HAP-1 (cell line): ENCODE measurements around the gene LAMC2.

Experiments used
- DNase-seq, 2 experiments: peaks; one replicate each; pipeline ENCODE4 v3.0.0-alpha.2; 2016 to 2020; ENCODE audit warnings: low spot score in 2 of 2
- H3K27me3 ChIP-seq: fragments of 250-450 bp; sonication (Bioruptor Pico); 2 replicates; pipeline ENCODE4 v1.5.1; 2020; ENCODE audit warnings: low read depth, mild to moderate bottlenecking, moderate library complexity
- H3K36me3 ChIP-seq: fragments of 250-450 bp; sonication (Bioruptor Pico); replicated peaks from 2 replicates; pipeline ENCODE4 v1.5.1; 2020; ENCODE audit warnings: mild to moderate bottlenecking
- H3K4me1 ChIP-seq: fragments of 250-450 bp; sonication (Bioruptor Pico); 2 replicates; pipeline ENCODE4 v1.5.1; 2020; ENCODE audit warnings: mild to moderate bottlenecking
- H3K4me3 ChIP-seq: fragments of 250-450 bp; sonication (Bioruptor Pico); 2 replicates; pipeline ENCODE4 v1.5.1; 2020; ENCODE audit warnings: mild to moderate bottlenecking, moderate library complexity
- H3K9me3 ChIP-seq: fragments of 250-450 bp; sonication (Bioruptor Pico); 2 replicates; pipeline ENCODE4 v1.5.1; 2020; ENCODE audit warnings: mild to moderate bottlenecking, moderate library complexity
- in situ Hi-C: fragments of 300-500 bp; cut with MboI; formaldehyde crosslinking; loops from 3 replicates; pipeline ENCODE4 v1.14.3; 2020; ENCODE audit warnings: low sequenced_read_pairs, inconsistent platforms, mixed read lengths

LAMC2 gene

GRCh38 chr1:183155939-183156338, 30.1 kb upstream of the LAMC2 start:
- no peaks in the 10 kb centered on the region for H3K27me3 ChIP-seq

GRCh38 chr1:183159960-183160359, 26.1 kb upstream of the LAMC2 start:
- H3K9me3 ChIP-seq, result no peaks in the 10 kb centered on the region
- no peak overlapping the region for H3K4me3 ChIP-seq
- no peaks in the 10 kb centered on the region for H3K4me1 ChIP-seq
- no peaks in the 10 kb centered on the region for H3K36me3 ChIP-seq
- H3K27me3 ChIP-seq, result no peaks in the 10 kb centered on the region
- DNase-seq, result no peak
- in situ Hi-C loops, result no loop called here

More at GRCh38 chr1:183155939-183156338, 30.1 kb upstream of the LAMC2 start:
- no peaks in the 10 kb centered on the region for H3K4me1 ChIP-seq
- in situ Hi-C loops, result no loop called here
- no peak for DNase-seq
- no peak overlapping the region for H3K4me3 ChIP-seq
- H3K36me3 ChIP-seq, result no peaks in the 10 kb centered on the region
- no peaks in the 10 kb centered on the region for H3K9me3 ChIP-seq

GRCh38 chr1:183161391-183161790, 24.7 kb upstream of the LAMC2 start:
- in situ Hi-C loops, result no loop called here
- H3K9me3 ChIP-seq, result no peaks in the 10 kb centered on the region
- no peak overlapping the region for H3K4me3 ChIP-seq
- no peak for DNase-seq
- H3K36me3 ChIP-seq, result no peaks in the 10 kb centered on the region
- no peaks in the 10 kb centered on the region for H3K4me1 ChIP-seq
- H3K27me3 ChIP-seq, result no peaks in the 10 kb centered on the region

DNA sequence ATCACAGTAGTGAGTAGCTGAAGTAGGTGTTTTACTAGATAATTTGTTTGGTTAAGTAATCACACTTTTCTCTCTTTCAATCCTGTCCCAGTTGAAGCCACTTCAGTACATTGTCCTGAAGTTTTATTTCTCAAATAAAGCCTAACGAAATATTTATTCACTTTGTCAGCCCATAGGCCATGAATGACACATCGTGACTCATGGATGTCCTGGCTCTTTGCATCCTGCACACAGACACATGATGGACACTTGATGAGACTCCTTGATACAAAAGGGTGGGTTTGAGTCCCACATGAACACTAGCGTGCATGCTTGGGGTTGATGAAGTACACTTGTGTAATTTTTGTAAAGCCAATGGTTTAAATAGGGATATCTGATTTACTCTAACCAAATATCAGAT, 22.7 kb upstream of the LAMC2 start:
- H3K27me3 ChIP-seq, result no peaks in the 10 kb centered on the region
- in situ Hi-C loops, result no loop called here
- no peak for DNase-seq

GRCh38 chr1:183164340-183164739, 21.7 kb upstream of the LAMC2 start:
- DNase-seq, result no peak
- H3K4me1 ChIP-seq, result no peaks in the 10 kb centered on the region

More for the DNA sequence above, 22.7 kb upstream of the LAMC2 start:
- no peaks in the 10 kb centered on the region for H3K36me3 ChIP-seq
- no peaks in the 10 kb centered on the region for H3K9me3 ChIP-seq
- no peaks in the 10 kb centered on the region for H3K4me1 ChIP-seq
- H3K4me3 ChIP-seq, result no peak overlapping the region

DNA sequence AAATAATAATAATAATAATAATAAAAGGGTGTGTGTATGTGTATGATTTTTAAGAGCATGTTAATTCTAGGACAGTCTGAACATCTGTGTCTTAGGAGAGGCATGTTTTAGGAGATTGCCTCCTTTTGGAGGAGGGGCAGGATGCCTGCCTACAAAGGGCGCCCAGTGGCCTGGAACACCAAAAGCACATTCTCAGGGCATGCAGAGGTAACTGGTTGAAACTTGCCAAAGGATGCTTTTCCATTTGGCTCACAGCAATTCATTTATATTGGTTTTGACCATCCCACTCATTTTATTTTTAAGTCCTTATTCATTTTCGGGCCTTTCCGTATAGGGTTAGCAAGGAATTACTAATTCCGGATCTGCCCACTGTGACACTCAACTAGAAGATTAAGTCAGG, 21.1 kb upstream of the LAMC2 start:
- H3K4me1 ChIP-seq, result no peaks in the 10 kb centered on the region
- in situ Hi-C loops, result no loop called here
- no peaks in the 10 kb centered on the region for H3K36me3 ChIP-seq
- no peaks in the 10 kb centered on the region for H3K27me3 ChIP-seq
- H3K4me3 ChIP-seq, result no peak overlapping the region
- no peak for DNase-seq
- no peaks in the 10 kb centered on the region for H3K9me3 ChIP-seq

More at GRCh38 chr1:183164340-183164739, 21.7 kb upstream of the LAMC2 start:
- Histone ChIP-seq H3K36me3 (no peaks in the 10 kb centered on the region), H3K4me3 (no peak overlapping the region), H3K27me3 (no peaks in the 10 kb centered on the region), H3K9me3 (no peaks in the 10 kb centered on the region)
- in situ Hi-C loops, result no loop called here

GRCh38 chr1:183165456-183165855, 20.6 kb upstream of the LAMC2 start:
- Histone ChIP-seq H3K36me3 (no peaks in the 10 kb centered on the region), H3K4me1 (no peaks in the 10 kb centered on the region), H3K4me3 (no peak overlapping the region), H3K27me3 (no peaks in the 10 kb centered on the region), H3K9me3 (peaks cover 2% of the 10 kb centered on the region; the same call in 1 of the 2 replicates)
- in situ Hi-C loops, result no loop called here
- DNase-seq, result no peak

GRCh38 chr1:183166454-183166853, 19.6 kb upstream of the LAMC2 start:
- no peak for DNase-seq

DNA sequence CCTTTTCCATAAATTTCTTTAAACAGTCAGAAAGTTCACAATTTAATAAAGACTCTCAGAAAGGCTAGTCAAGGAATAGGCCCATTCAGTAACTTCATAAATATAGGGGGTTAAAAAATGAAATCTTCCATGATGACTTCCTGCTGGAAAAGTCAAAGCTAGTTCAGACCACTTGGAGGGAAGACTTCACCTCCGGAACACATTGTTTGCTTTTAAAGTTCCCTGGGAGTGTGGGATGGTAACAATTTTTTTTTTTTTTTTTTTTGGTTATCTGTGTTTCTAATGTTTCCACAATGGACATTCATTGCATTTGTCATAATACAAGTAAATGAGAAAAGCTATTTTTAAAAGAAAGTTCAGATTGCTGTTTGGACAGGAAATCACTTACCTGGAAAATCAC, 18.4 kb upstream of the LAMC2 start:
- in situ Hi-C loops, result no loop called here
- DNase-seq, result no peak
- H3K4me3 ChIP-seq, result no peak overlapping the region
- H3K4me1 ChIP-seq, result no peaks in the 10 kb centered on the region
- H3K9me3 ChIP-seq, result peaks cover 2% of the 10 kb centered on the region; the same call in 1 of the 2 replicates
- no peaks in the 10 kb centered on the region for H3K27me3 ChIP-seq
- H3K36me3 ChIP-seq, result no peaks in the 10 kb centered on the region

More at GRCh38 chr1:183166454-183166853, 19.6 kb upstream of the LAMC2 start:
- Histone ChIP-seq H3K27me3 (no peaks in the 10 kb centered on the region), H3K9me3 (peaks cover 2% of the 10 kb centered on the region; the same call in 1 of the 2 replicates), H3K4me3 (no peak overlapping the region), H3K36me3 (no peaks in the 10 kb centered on the region), H3K4me1 (no peaks in the 10 kb centered on the region)
- in situ Hi-C loops, result no loop called here

DNA sequence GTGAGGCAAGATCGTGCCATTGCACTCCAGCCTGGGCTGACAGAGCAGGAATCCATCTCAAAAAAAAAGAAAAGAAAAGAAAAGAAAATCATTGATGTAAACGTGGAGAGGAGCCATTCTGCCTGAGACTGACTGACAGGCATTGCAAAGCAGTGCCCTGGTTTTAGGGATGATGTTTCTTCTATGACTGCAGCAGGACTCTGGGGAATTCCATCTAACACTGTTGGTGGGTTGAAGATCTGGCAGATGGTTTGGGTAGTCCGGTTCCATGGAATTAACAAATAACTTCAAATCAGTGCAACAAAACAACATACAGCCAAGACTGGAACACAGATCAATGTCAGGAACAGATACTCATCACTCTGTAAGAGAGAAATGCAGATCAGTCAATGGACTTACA, 17.8 kb upstream of the LAMC2 start:
- Histone ChIP-seq H3K27me3 (no peaks in the 10 kb centered on the region), H3K9me3 (peaks cover 2% of the 10 kb centered on the region; the same call in 1 of the 2 replicates), H3K36me3 (no peaks in the 10 kb centered on the region), H3K4me1 (no peaks in the 10 kb centered on the region), H3K4me3 (no peak overlapping the region)
- DNase-seq, result no peak
- in situ Hi-C loops, result no loop called here

GRCh38 chr1:183173828-183174227, 12.2 kb upstream of the LAMC2 start:
- Histone ChIP-seq H3K4me3 (no peak overlapping the region), H3K36me3 (no peaks in the 10 kb centered on the region), H3K27me3 (no peaks in the 10 kb centered on the region), H3K4me1 (peaks cover 2% of the 10 kb centered on the region), H3K9me3 (peaks cover 2% of the 10 kb centered on the region; the same call in 1 of the 2 replicates)
- in situ Hi-C loops, result no loop called here
- no peak for DNase-seq

DNA sequence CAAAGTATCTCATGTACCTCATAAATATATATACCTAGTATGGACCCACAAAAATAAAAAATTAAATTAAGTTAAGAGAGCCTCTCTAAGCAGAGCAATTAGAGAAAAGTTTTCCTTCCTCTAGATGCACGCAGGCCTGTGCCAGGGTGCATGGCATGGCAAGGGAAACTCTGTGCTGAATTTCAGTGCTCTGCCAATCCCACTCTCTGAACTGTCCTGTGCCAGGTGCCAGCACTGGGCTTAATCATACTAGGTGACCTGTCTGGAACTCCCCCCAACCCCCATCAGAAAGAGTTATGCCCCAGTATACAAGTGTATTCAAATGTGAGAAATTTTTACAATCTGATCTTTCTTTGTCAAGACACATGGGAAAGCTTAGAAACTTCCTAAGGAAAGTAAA, 10.4 kb upstream of the LAMC2 start:
- no peak for DNase-seq
- in situ Hi-C loops, result no loop called here
- H3K36me3 ChIP-seq, result no peaks in the 10 kb centered on the region

GRCh38 chr1:183178545-183178944, 7.5 kb upstream of the LAMC2 start:
- in situ Hi-C loops, result no loop called here
- DNase-seq, result no peak
- no peaks in the 10 kb centered on the region for H3K9me3 ChIP-seq

More for the DNA sequence above, 10.4 kb upstream of the LAMC2 start:
- no peaks in the 10 kb centered on the region for H3K9me3 ChIP-seq
- H3K27me3 ChIP-seq, result no peaks in the 10 kb centered on the region
- peaks cover 16% of the 10 kb centered on the region for H3K4me1 ChIP-seq
- no peak overlapping the region for H3K4me3 ChIP-seq

DNA sequence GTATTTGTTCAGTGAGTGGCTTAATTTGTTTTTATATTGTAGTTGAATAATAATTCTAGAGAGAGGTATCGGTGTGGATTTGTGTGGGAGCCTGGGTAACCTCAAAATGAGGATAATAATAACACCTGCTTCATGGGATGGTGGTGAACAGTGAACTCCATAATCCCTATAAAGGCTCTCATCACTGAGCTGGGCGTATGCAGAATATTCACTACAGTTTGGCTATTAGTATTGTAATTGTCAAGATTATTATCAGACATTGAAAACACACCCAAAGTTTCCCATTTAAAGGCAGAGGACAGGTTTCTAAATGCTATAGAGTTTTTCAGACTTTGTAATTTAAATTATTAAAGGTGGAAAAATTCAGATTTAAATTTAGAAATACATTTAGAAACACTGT, 7.0 kb upstream of the LAMC2 start:
- no peaks in the 10 kb centered on the region for H3K27me3 ChIP-seq
- peaks cover 22% of the 10 kb centered on the region for H3K4me1 ChIP-seq
- H3K4me3 ChIP-seq, result no peak overlapping the region
- DNase-seq, result peak in 1 of 2 experiments; percentile 43
- no peaks in the 10 kb centered on the region for H3K9me3 ChIP-seq
- in situ Hi-C loops, result no loop called here
- no peaks in the 10 kb centered on the region for H3K36me3 ChIP-seq

More at GRCh38 chr1:183178545-183178944, 7.5 kb upstream of the LAMC2 start:
- Histone ChIP-seq H3K36me3 (no peaks in the 10 kb centered on the region), H3K27me3 (no peaks in the 10 kb centered on the region), H3K4me3 (no peak overlapping the region), H3K4me1 (peaks cover 22% of the 10 kb centered on the region)

GRCh38 chr1:183180218-183180617, 5.8 kb upstream of the LAMC2 start:
- Histone ChIP-seq H3K4me1 (peaks cover 22% of the 10 kb centered on the region), H3K36me3 (no peaks in the 10 kb centered on the region), H3K27me3 (no peaks in the 10 kb centered on the region), H3K4me3 (no peak overlapping the region), H3K9me3 (no peaks in the 10 kb centered on the region)
- peak in 1 of 2 experiments; percentile 33 for DNase-seq
- in situ Hi-C loops, result no loop called here
